ENCODE measurements around the gene NRGN.
A peak's percentile ranks its signal among the peaks of the same experiment; 100 is the strongest.

Gene NRGN

GRCh38 chr11:124716591-124716990 is 23.2 kb upstream of the NRGN start:
- no peak for TF ChIP-seq CTCF (IDR thresholded peaks at IDR 0.05; ENCODE audit: control insufficient read depth, insufficient read depth, low read depth, low read length, missing control alignments)
- H3K4me3 ChIP-seq (ENCODE audit: control insufficient read depth, low read depth, low read length) = no peak overlapping the region
- no peak for DNase-seq (ENCODE audit: low read depth)

- no peak for DNase-seq (ENCODE audit: low read depth)
- no peak overlapping the region for H3K4me3 ChIP-seq (ENCODE audit: control insufficient read depth, low read depth, low read length)
- no peak for TF ChIP-seq CTCF (IDR thresholded peaks at IDR 0.05; ENCODE audit: control insufficient read depth, insufficient read depth, low read depth, low read length, missing control alignments)
These were observed 22.3 kb upstream of the NRGN start for GRCh38 chr11:124717421-124717785.

- peak overlapping the region; percentile 43 for H3K4me3 ChIP-seq (ENCODE audit: control insufficient read depth, low read depth, low read length)
- no peak for DNase-seq (ENCODE audit: low read depth)
- no peak for TF ChIP-seq CTCF (IDR thresholded peaks at IDR 0.05; ENCODE audit: control insufficient read depth, insufficient read depth, low read depth, low read length, missing control alignments)
These were observed 21.7 kb upstream of the NRGN start for GRCh38 chr11:124717786-124718651.

GRCh38 chr11:124718801-124719200 is 20.9 kb upstream of the NRGN start:
- H3K4me3 ChIP-seq (ENCODE audit: control insufficient read depth, low read depth, low read length) = no peak overlapping the region
- DNase-seq (ENCODE audit: low read depth) = no peak
- no peak for TF ChIP-seq CTCF (IDR thresholded peaks at IDR 0.05; ENCODE audit: control insufficient read depth, insufficient read depth, low read depth, low read length, missing control alignments)

GRCh38 chr11:124719534-124719933 is 20.2 kb upstream of the NRGN start:
- TF ChIP-seq CTCF (IDR thresholded peaks at IDR 0.05; ENCODE audit: control insufficient read depth, insufficient read depth, low read depth, low read length, missing control alignments) = no peak
- no peak overlapping the region for H3K4me3 ChIP-seq (ENCODE audit: control insufficient read depth, low read depth, low read length)
- DNase-seq (ENCODE audit: low read depth) = no peak

GRCh38 chr11:124722176-124722575 is 17.6 kb upstream of the NRGN start:
- TF ChIP-seq CTCF (IDR thresholded peaks at IDR 0.05; ENCODE audit: control insufficient read depth, insufficient read depth, low read depth, low read length, missing control alignments) = no peak
- H3K4me3 ChIP-seq (ENCODE audit: control insufficient read depth, low read depth, low read length) = no peak overlapping the region

More at GRCh38 chr11:124722176-124722575, 17.6 kb upstream of the NRGN start:
- DNase-seq (ENCODE audit: low read depth) = no peak
